NCI-H1436 (cell line): ENCODE measurements around the gene CSAD.
A peak's percentile ranks its signal among the peaks of the same experiment; 100 is the strongest.

ENCODE experiments used
- DNase-seq: peaks from one replicate; lab custom pipeline; 2025; lab: John Stamatoyannopoulos, UW

Gene CSAD

GRCh38 chr12:53180220-53180930 is at the start of gene CSAD, which contains the start of gene ZNF740:
Gene CSAD (minus strand): TSS chr12:53180925. CDS start chr12:53173470, 7,455 bp downstream.
Gene ZNF740 (plus strand): TSS chr12:53180722. CDS start chr12:53181984, 1,262 bp downstream.
- DNase-seq: peak; percentile 96

GRCh38 chr12:53230108-53230845 is 49.6 kb upstream of the CSAD start:
- DNase-seq: no peak

GRCh38 chr12:53229454-53229853 is 48.7 kb upstream of the CSAD start:
- DNase-seq: no peak

- no peak for DNase-seq
These were observed 47.1 kb upstream of the CSAD start for GRCh38 chr12:53227836-53228235.

GRCh38 chr12:53227341-53227740 is 46.6 kb upstream of the CSAD start:
- no peak for DNase-seq

- no peak for DNase-seq
These were observed 46.1 kb upstream of the CSAD start for GRCh38 chr12:53226815-53227214.

GRCh38 chr12:53225635-53226424 is 45.1 kb upstream of the CSAD start:
- DNase-seq: no peak

- DNase-seq: no peak
These were observed 44.3 kb upstream of the CSAD start for GRCh38 chr12:53224897-53225634.

- DNase-seq: no peak
These were observed 43.6 kb upstream of the CSAD start for GRCh38 chr12:53224061-53224896.

- no peak for DNase-seq
These were observed 42.8 kb upstream of the CSAD start for GRCh38 chr12:53223389-53224060.

GRCh38 chr12:53222806-53223261 is 42.1 kb upstream of the CSAD start:
- no peak for DNase-seq

GRCh38 chr12:53222170-53222721 is 41.5 kb upstream of the CSAD start:
- no peak for DNase-seq

GRCh38 chr12:53221203-53222080 is 40.7 kb upstream of the CSAD start:
- no peak for DNase-seq

GRCh38 chr12:53220694-53221202 is 40.0 kb upstream of the CSAD start:
- DNase-seq: peak; percentile 27

- no peak for DNase-seq
These were observed 39.4 kb upstream of the CSAD start for GRCh38 chr12:53219956-53220693.

- DNase-seq: no peak
These were observed 38.7 kb upstream of the CSAD start for GRCh38 chr12:53219292-53219955.

- no peak for DNase-seq
These were observed 38.0 kb upstream of the CSAD start for GRCh38 chr12:53218551-53219291.
